B cell (primary cell): ENCODE results near the gene PTPRE. TPM values are rescaled to one million over a fixed set of nuclear protein-coding genes. Genes with fewer than 3 reads are reported as not detected.

ENCODE experiments used
- ATAC-seq: fragments of 200-7000 bp; cut with Tn5 transposase; one replicate; pipeline ENCODE4 v1.10.0; 2021; ENCODE audit warnings: low read depth, mild to moderate bottlenecking, moderate number of reproducible peaks, moderate library complexity
- CTCF ChIA-PET: fragments of 350-600 bp; sonication (Branson Sonifier 250); formaldehyde crosslinking; loops from one replicate; lab custom pipeline; 2021; ENCODE audit warnings: antibody characterized with exemption, inconsistent platforms; lab: Charles Lee
- POLR2A ChIA-PET: fragments of 350-600 bp; sonication (Branson Sonifier 250); formaldehyde crosslinking; loops from one replicate; lab custom pipeline; 2021; ENCODE audit warnings: antibody characterized with exemption; lab: Charles Lee
- DNase-seq: peaks from one replicate; pipeline ENCODE4 v3.0.0; 2013
- H2AFZ ChIP-seq: 2 replicates; pipeline ENCODE4 v1.6.1; 2012; ENCODE audit warnings: mild to moderate bottlenecking, low read depth, low read length; ENCODE audit not compliant: insufficient read depth, poor library complexity, severe bottlenecking
- H3K27ac ChIP-seq, 2 donors: 1 replicate in 1 of 2; 2 replicates in 1 of 2; pipeline ENCODE4 v1.5.1; 2012 to 2013; ENCODE audit warnings: low read length in 2 of 2, mild to moderate bottlenecking in 2 of 2, moderate library complexity in 1 of 2
- H3K27me3 ChIP-seq, 4 experiments: fragments of 200-600 bp in 1 of 4; sonication (generic) in 1 of 4; replicated peaks in 1 of 4; 1 replicate in 2 of 4; 2 replicates in 2 of 4; pipeline versions ENCODE4 v1.6.1 to v1.7.0; 2013 to 2016; ENCODE audit warnings: low read length in 3 of 4, mild to moderate bottlenecking in 2 of 4, mixed read lengths in 1 of 4, moderate library complexity in 1 of 4; ENCODE audit not compliant: insufficient read depth in 4 of 4, control insufficient read depth in 3 of 4; ENCODE audit errors: control extremely low read depth in 1 of 4
- H3K36me3 ChIP-seq, 2 experiments: replicated peaks in 1 of 2; 1 replicate in 1 of 2; 2 replicates in 1 of 2; pipeline versions ENCODE4 v1.6.1 to v1.7.1; 2013; ENCODE audit warnings: low read length in 1 of 2; ENCODE audit not compliant: insufficient read depth in 2 of 2, control insufficient read depth in 1 of 2; ENCODE audit errors: control extremely low read depth in 1 of 2, extremely low read depth in 1 of 2
- H3K4me1 ChIP-seq, 2 donors: fragments of 200-600 bp in 1 of 2; sonication (generic) in 1 of 2; 1 replicate in 1 of 2; 2 replicates in 1 of 2; pipeline versions ENCODE4 v1.5.1 to v1.6.1; 2013 to 2017; ENCODE audit warnings: low read length in 2 of 2; ENCODE audit not compliant: control insufficient read depth in 2 of 2, insufficient read depth in 2 of 2
- H3K4me2 ChIP-seq: replicated peaks from 2 replicates; pipeline ENCODE3; 2012; ENCODE audit warnings: mild to moderate bottlenecking, low read depth, low read length; ENCODE audit not compliant: poor library complexity, severe bottlenecking
- H3K4me3 ChIP-seq, 5 experiments: fragments of 200-600 bp in 1 of 5; sonication (generic) in 1 of 5; 1 replicate in 3 of 5; 2 replicates in 2 of 5; pipeline versions ENCODE4 v1.5.1 to v1.7.0; 2011 to 2016; ENCODE audit warnings: low read length in 4 of 5, mild to moderate bottlenecking in 4 of 5, low read depth in 2 of 5, control low read depth in 1 of 5, moderate library complexity in 1 of 5; ENCODE audit not compliant: insufficient read depth in 1 of 5; ENCODE audit errors: control extremely low read depth in 1 of 5, extremely low read depth in 1 of 5
- H3K79me2 ChIP-seq: fragments of 200-600 bp; sonication (generic); one replicate; pipeline ENCODE4 v1.6.0; 2016; ENCODE audit warnings: low read length; ENCODE audit not compliant: control insufficient read depth, insufficient read depth
- H3K9ac ChIP-seq: fragments of 200-600 bp; sonication (generic); 2 replicates; pipeline ENCODE4 v1.6.1; 2017; ENCODE audit warnings: mild to moderate bottlenecking, low read length, moderate library complexity
- H3K9me3 ChIP-seq, 3 donors: one replicate each; pipeline versions ENCODE4 v1.6.1 to v1.7.1; 2013; ENCODE audit warnings: low read length in 2 of 3; ENCODE audit not compliant: control insufficient read depth in 2 of 3, insufficient read depth in 1 of 3; ENCODE audit errors: control extremely low read depth in 1 of 3
- H4K20me1 ChIP-seq: 2 replicates; pipeline ENCODE4 v1.6.0; 2012; ENCODE audit warnings: mild to moderate bottlenecking, low read length; ENCODE audit not compliant: insufficient read depth, control insufficient read depth, poor library complexity, severe bottlenecking
- H3K27ac Mint-ChIP-seq: one replicate; pipeline ENCODE4 v1.8.0; 2021; ENCODE audit warnings: mixed read lengths
- H3K27me3 Mint-ChIP-seq: one replicate; pipeline ENCODE4 v1.8.0; 2021; ENCODE audit warnings: mixed read lengths
- H3K4me1 Mint-ChIP-seq: one replicate; pipeline ENCODE4 v1.8.0; 2021; ENCODE audit warnings: mixed read lengths
- H3K4me3 Mint-ChIP-seq: one replicate; pipeline ENCODE4 v1.8.0; 2021; ENCODE audit warnings: mixed read lengths
- H3K9me3 Mint-ChIP-seq: one replicate; pipeline ENCODE4 v1.8.0; 2022; ENCODE audit warnings: mixed read lengths; ENCODE audit not compliant: insufficient read depth
- CTCF ChIP-seq: fragments of 200-600 bp; IDR thresholded peaks from one replicate; pipeline ENCODE4 v1.8.0; 2022; ENCODE audit warnings: antibody characterized with exemption, mild to moderate bottlenecking
- EZH2 ChIP-seq: IDR thresholded peaks from 2 replicates; pipeline ENCODE4 v1.6.1; 2012; ENCODE audit warnings: borderline replicate concordance, low read depth, mild to moderate bottlenecking, moderate library complexity, low read length; ENCODE audit not compliant: insufficient read depth, poor library complexity, severe bottlenecking
- WGBS: methylation state at CpG from one replicate; pipeline ENCODE4 v1.1.5; 2013; ENCODE audit warnings: missing lambda C conversion rate; ENCODE audit not compliant: insufficient coverage; 5-methylcytosine and 5-hydroxymethylcytosine counted together
- intact Hi-C: fragments of 100-400 bp; cut with micrococcal nuclease; formaldehyde crosslinking; loops from one replicate; pipeline ENCODE4 v1.10.0; 2022
- polyA plus RNA-seq: library from polyadenylated mRNA; depleted of rRNA; stranded (reverse); fragments of >200 nt; gene quantifications from 2 replicates; pipeline ENCODE4 v1.2.3, GENCODE V29; 2012
- total RNA-seq, 2 donors: library from RNA; stranded (reverse); fragments of 120-200 nt in 1 of 2; gene quantifications; 1 replicate in 1 of 2; 2 replicates in 1 of 2; pipeline versions ENCODE4 v1.2.3 to v1.2.4, GENCODE V29; 2013 to 2022

PTPRE gene
- total and polyA plus RNA-seq, 2 donors (not counting 1 experiment from before 2014, with no cell fraction given): 6.6 to 32.7 TPM

DNA sequence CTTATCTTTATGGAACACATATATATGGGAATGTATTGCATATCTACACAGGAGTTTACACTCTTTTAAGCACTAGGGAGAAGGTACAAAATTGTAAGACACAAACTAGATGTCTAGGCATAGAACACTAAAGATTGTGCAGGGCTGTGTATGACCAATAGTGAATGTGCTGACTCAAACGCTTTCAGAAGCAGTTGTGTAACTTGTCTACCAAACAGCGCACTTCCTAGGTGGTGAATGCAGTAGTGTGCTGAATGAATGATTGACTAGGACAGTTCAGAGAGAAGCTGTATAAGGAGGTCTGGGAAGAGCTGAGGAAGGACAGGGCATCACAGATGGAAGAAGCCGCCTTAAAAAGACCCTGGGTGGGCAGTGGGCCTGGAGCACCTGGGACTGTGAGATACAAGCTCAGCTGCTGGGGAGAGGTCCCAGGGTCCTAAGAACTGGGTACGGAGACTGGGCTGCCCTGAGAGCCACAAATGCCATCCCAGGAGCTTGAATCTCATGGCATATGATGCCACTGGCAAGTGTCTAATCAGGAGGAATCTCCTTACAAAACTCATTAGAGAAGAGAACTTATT, 28.3 kb upstream of the PTPRE start:
- TF ChIP-seq EZH2 (no peak), CTCF (no peak)
- Mint-ChIP-seq H3K4me1 (peaks cover 19% of the 10 kb centered on the region), H3K27ac (no peak overlapping the region), H3K27me3 (no peaks in the 10 kb centered on the region), H3K4me3 (no peak overlapping the region), H3K9me3 (no peaks in the 10 kb centered on the region)
- CTCF ChIA-PET: interaction anchor here (0.9 to 1.1 kb wide), 2 partner anchors 27 to 157 kb away, joined by 4 read pairs; no protein-coding TSS in a partner anchor
- Histone ChIP-seq H3K4me1 (peaks cover 17 to 26% of the 10 kb centered on the region in 2 donors), H3K79me2 (no peaks in the 10 kb centered on the region), H4K20me1 (no peaks in the 10 kb centered on the region), H3K36me3 (no peaks in the 10 kb centered on the region), H3K27me3 (no peaks in the 10 kb centered on the region), H3K9me3 (no peaks in the 10 kb centered on the region), H3K4me2 (no peak overlapping the region), H3K4me3 (no peak overlapping the region), H2AFZ (no peak overlapping the region), H3K27ac (no peak overlapping the region), H3K9ac (no peak overlapping the region)
- intact Hi-C loops: no loop called here
- 87% methylated on average over 4 of the region's 4 CpGs for WGBS
- ATAC-seq (no peak), DNase-seq (no peak)
- POLR2A ChIA-PET: interaction anchor here (1.0 kb wide), 1 partner anchor 11 kb away, joined by 4 read pairs; no protein-coding TSS in a partner anchor

DNA sequence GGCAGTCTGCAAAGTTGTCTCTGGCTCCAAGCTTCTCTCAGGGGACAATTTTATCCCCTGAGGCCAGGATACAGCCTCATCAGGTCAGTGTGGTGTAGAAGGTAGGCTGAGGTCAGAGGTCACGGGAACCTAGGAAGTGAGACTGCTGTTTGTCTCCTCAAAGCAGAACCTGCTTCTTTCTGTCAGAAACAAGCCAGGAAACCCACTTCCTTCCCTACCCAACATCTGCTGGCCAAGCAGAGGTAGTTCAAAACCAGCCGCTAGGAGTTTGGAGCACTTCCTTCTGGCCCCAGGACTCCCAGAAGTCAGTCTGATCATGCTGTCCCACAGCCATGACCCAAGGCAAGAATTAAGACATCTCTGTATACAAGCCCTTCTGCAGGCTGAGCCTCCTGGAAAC, 26.3 kb upstream of the PTPRE start:
- DNase-seq (peak; percentile 31), ATAC-seq (no peak)
- H3K9ac ChIP-seq: peak overlapping the region; percentile 0
- no peaks in the 10 kb centered on the region for H3K9me3 Mint-ChIP-seq
- H3K4me2 ChIP-seq: peak overlapping the region; percentile 27
- TF ChIP-seq CTCF (no peak), EZH2 (no peak)
- H3K27me3 Mint-ChIP-seq: no peaks in the 10 kb centered on the region
- CTCF ChIA-PET: no interaction called here
- peak overlapping the region; percentile 34 for H3K4me3 Mint-ChIP-seq
- no peaks in the 10 kb centered on the region for H4K20me1 ChIP-seq
- no peak overlapping the region for H2AFZ ChIP-seq
- no CpG with 5 or more reads among the region's 2 CpGs for WGBS
- POLR2A ChIA-PET: no interaction called here
- no peaks in the 10 kb centered on the region for H3K79me2 ChIP-seq
- intact Hi-C loops: no loop called here
- no peak overlapping the region for H3K4me3 ChIP-seq
- no peaks in the 10 kb centered on the region for H3K36me3 ChIP-seq
- H3K27me3 ChIP-seq: no peaks in the 10 kb centered on the region
- peaks cover 19% of the 10 kb centered on the region for H3K4me1 Mint-ChIP-seq
- H3K9me3 ChIP-seq: no peaks in the 10 kb centered on the region
- H3K27ac ChIP-seq: peak overlapping the region; percentile 19 to 51
- peak overlapping the region; percentile 80 for H3K27ac Mint-ChIP-seq
- H3K4me1 ChIP-seq: peaks cover 17 to 26% of the 10 kb centered on the region in 2 donors
